Heart right ventricle (tissue), 16 donors: ENCODE results near the gene OLIG1. TPM values are rescaled to one million over a fixed set of nuclear protein-coding genes. Genes with fewer than 3 reads are reported as not detected.

ENCODE experiments used
- ATAC-seq, 8 donors: fragments of 200-7000 bp; cut with Tn5 transposase; one replicate each; pipeline ENCODE4 v1.9.1; 2020; ENCODE audit warnings: mild to moderate bottlenecking in 8 of 8, moderate library complexity in 8 of 8, moderate number of reproducible peaks in 1 of 8
- DNase-seq, 2 donors: peaks; one replicate each; pipeline ENCODE4 v3.0.0-alpha.2; 2020
- H3K27ac ChIP-seq, 10 donors: fragments of 200-600 bp; sonication (generic) in 2 of 10; one replicate each; pipeline versions ENCODE4 v1.5.0 to v1.8.0; 2020 to 2022; ENCODE audit warnings: mild to moderate bottlenecking in 3 of 10
- H3K27me3 ChIP-seq, 7 donors: fragments of 200-600 bp; one replicate each; pipeline ENCODE4 v1.8.0; 2021 to 2022; ENCODE audit warnings: mild to moderate bottlenecking in 2 of 7
- H3K36me3 ChIP-seq, 9 donors: fragments of 200-600 bp; sonication (generic) in 1 of 9; one replicate each; pipeline versions ENCODE4 v1.5.0 to v1.8.0; 2020 to 2022; ENCODE audit warnings: mild to moderate bottlenecking in 2 of 9
- H3K4me1 ChIP-seq, 9 donors: fragments of 200-600 bp; sonication (generic) in 1 of 9; one replicate each; pipeline versions ENCODE4 v1.5.0 to v1.8.0; 2020 to 2022; ENCODE audit warnings: mild to moderate bottlenecking in 4 of 9
- H3K4me3 ChIP-seq, 10 donors: fragments of 200-600 bp; sonication (generic) in 2 of 10; one replicate each; pipeline versions ENCODE4 v1.5.0 to v1.8.0; 2020 to 2022; ENCODE audit warnings: mild to moderate bottlenecking in 7 of 10, moderate library complexity in 2 of 10
- H3K9me3 ChIP-seq, 11 donors: fragments of 200-600 bp in 10 of 11; sonication (generic) in 2 of 11; one replicate each; pipeline versions ENCODE4 v1.5.0 to v1.8.0; 2013 to 2022; ENCODE audit warnings: mild to moderate bottlenecking in 2 of 11, control low read depth in 1 of 11, moderate library complexity in 1 of 11
- WGBS, 2 donors: extraction: QIAGEN DNeasy Blood & Tissue Kit; methylation state at CpG; one replicate each; pipeline ENCODE4 v1.1.7; 2013; ENCODE audit warnings: inconsistent platforms in 1 of 2; 5-methylcytosine and 5-hydroxymethylcytosine counted together
- intact Hi-C, 10 donors: fragments of 100-400 bp; cut with DNase I; formaldehyde crosslinking; loops; one replicate each; pipeline versions ENCODE4 v1.11.1 to v1.14.2; 2022
- polyA plus RNA-seq, 2 donors: library from polyadenylated mRNA; stranded (reverse); fragments of 200-250 nt; gene quantifications; one replicate each; pipeline ENCODE4 v1.2.3, GENCODE V29; 2013
- total RNA-seq, 10 donors: library from RNA; stranded (reverse); fragmentation: NEBNext Ultra II Directional in 3 of 10; extraction: Animal tissue kit (Norgen Biotek cat#: 25700) in 3 of 10; gene quantifications; one replicate each; pipeline versions ENCODE4 v1.2.1 to v1.2.4, GENCODE V29; 2021 to 2023
- TF ChIP-seq, protein P1 (sequence below), 9 donors: fragments of 200-600 bp; sonication (generic) in 2 of 9; IDR thresholded peaks; one replicate each; pipeline versions ENCODE4 v1.5.0 to v1.8.0; 2021 to 2022; ENCODE audit warnings: antibody characterized with exemption in 9 of 9, mild to moderate bottlenecking in 5 of 9, moderate library complexity in 1 of 9
- donor health status: Arrhythmogenic right ventricular cardiomyopathy.
- donor health status: ischemic (EF 13 %, LVEDD 7.1; RV severe dilation, severe dysfunction).
- donor health status: healthy with polysubstance abuse.
- donor health status: DM: no; HTN: yes; CAD: no.
- donor health status: DM: no; HTN: no; CAD: no.
- donor health status: ischemic (EF 25% LVEDD 6.9; RV normal size, moderate dysfunction).
- donor health status: ischemic (EF 25% LVEDD 5.7; RV mildly dilated, moderate dysfunction).
- donor health status: healthy.
- donor health status: DM: yes; HTN: yes; CAD: no.
- donor health status: Ischemic cardiomyopathy.
- donor health status: ischemic (EF 35%, LVEDD 5.7; RV mildly dilated, moderate dysfunction).
- donor health status: nonischemic (EF 11% LVEDD 7.7; RV severe dilation, severe dysfunction).
- donor health status: DM: yes; HTN: yes; CAD: no.
- donor health status: PGD.
- donor health status: ischemic (EF 29% LVEDD 5.4; RV normal size, mild dysfunction).
- donor health status: nonischemic (EF 23%, LVEDD 6.1; RV moderate dilation, normal function).

OLIG1 gene
- total and polyA plus RNA-seq, 12 donors, result 0.09 to 0.49 (median 0.12) TPM; not detected in 8

DNA sequence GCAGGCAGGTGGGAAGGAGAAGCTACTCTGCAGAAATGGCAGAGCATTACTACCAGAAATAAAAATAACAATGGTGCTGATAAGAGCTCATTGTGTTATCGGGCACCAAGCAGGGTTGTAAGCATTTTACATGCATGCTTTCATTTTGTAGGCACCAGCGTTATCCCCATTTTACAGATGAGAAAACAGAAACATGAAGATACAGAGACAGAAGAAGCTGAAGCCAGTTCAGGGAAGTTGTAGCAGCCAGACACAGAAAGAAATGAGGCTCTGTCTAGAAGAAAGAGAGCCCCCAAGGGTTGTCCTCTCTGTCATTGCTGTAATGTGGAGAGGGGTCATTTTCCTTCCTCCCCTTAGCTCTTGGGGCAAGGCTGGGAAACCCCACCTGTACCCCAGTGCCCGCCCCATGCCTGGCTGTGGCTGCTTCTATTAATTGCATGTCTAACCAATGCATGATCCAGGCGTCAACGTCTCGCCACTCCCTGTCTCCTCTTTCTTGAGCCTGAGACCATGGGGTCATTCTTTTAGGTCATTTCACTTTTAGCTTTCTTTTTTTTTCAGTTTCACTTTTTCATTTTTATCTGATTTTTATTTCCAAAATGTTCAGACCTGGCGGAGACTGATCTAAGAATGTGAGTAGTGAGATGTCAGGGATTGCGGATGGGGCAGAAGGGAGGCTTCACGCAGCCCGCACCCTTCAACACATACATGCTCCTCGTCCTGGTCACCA is 6.8 kb downstream of the OLIG1 start:
- no peak overlapping the region for H3K4me3 ChIP-seq
- ATAC-seq (no peak), DNase-seq (no peak)
- TF ChIP-seq, protein P1, sequence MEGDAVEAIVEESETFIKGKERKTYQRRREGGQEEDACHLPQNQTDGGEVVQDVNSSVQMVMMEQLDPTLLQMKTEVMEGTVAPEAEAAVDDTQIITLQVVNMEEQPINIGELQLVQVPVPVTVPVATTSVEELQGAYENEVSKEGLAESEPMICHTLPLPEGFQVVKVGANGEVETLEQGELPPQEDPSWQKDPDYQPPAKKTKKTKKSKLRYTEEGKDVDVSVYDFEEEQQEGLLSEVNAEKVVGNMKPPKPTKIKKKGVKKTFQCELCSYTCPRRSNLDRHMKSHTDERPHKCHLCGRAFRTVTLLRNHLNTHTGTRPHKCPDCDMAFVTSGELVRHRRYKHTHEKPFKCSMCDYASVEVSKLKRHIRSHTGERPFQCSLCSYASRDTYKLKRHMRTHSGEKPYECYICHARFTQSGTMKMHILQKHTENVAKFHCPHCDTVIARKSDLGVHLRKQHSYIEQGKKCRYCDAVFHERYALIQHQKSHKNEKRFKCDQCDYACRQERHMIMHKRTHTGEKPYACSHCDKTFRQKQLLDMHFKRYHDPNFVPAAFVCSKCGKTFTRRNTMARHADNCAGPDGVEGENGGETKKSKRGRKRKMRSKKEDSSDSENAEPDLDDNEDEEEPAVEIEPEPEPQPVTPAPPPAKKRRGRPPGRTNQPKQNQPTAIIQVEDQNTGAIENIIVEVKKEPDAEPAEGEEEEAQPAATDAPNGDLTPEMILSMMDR (IDR thresholded peaks at IDR 0.05), result no peak
- no peaks in the 10 kb centered on the region for H3K9me3 ChIP-seq
- intact Hi-C loops, result no loop called here
- H3K36me3 ChIP-seq, result no peaks in the 10 kb centered on the region
- H3K27me3 ChIP-seq, result peaks cover 3 to 86% (median 64%) of the 10 kb centered on the region in 7 donors
- no peak overlapping the region for H3K27ac ChIP-seq
- WGBS, 2 donors, result 74 to 77% methylated on average over 11 of the region's 11 CpGs
- H3K4me1 ChIP-seq, result peaks cover 0 to 6% (median 4%) of the 10 kb centered on the region in 9 donors

DNA sequence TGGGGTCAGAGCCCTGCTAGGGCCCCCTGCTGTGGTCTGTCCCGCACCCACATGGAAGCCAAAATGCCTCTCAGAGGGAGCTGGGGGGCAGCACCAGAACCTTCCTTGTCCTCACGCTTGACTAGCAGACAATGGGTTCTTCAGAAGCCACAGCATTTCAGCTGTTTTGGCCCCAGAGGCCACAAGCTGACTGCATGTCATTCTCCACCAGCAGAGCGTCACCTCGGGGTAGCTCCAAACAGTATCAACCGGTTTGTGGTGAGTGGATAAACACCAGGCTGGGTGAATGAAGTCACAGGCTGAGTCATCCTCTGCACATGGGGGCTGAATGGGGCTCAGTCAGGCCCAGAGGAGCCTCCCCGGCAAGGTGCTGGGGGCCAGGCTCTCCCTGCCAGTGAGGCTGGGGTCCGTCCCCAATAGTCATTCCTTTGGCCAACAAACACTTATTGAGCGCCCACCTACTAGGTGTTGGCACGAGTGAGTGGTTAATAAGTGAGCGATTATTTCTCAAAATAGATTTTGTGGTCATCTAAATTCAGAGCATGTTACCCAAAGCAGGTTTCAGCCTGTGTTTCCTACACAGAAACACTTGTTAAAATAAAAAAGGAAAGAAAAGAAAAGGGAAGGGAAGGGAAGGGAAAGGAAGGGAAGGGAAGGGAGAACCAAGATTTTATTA is 9.1 kb downstream of the OLIG1 start:
- no peaks in the 10 kb centered on the region for H3K36me3 ChIP-seq
- no peak for DNase-seq
- 65 to 66% methylated on average over 10 of the region's 10 CpGs for WGBS, 2 donors
- no peaks in the 10 kb centered on the region for H3K9me3 ChIP-seq
- no peak overlapping the region for H3K27ac ChIP-seq
- no peak for ATAC-seq
- TF ChIP-seq, protein P1 (IDR thresholded peaks at IDR 0.05), result no peak
- no peak overlapping the region for H3K4me3 ChIP-seq
- intact Hi-C loops, result no loop called here
- peaks cover 0 to 63% (median 41%) of the 10 kb centered on the region in 7 donors for H3K27me3 ChIP-seq
- no peaks in the 10 kb centered on the region for H3K4me1 ChIP-seq

DNA sequence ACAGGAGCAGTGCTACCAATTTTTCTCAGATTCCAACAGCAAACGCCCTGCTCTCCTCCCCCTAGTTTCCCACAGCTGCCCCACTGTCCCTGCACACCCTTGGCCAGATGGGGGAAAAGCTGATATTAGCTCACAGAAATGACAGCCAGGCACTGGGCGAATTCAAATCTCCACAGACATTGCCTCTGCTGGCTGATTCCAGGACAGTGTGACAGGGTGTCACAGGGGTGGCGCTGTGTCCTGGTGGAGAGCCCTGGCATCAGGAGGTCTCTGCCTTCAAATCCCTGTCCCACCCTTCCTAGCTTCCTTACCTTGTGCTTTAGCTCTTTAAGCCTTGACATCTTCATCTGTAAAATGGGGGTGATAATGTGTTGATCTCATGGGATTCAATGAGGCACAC is 10.4 kb downstream of the OLIG1 start:
- intact Hi-C loops, result no loop called here
- Histone ChIP-seq H3K27ac (no peak overlapping the region), H3K9me3 (no peaks in the 10 kb centered on the region), H3K27me3 (peaks cover 0 to 61% (median 32%) of the 10 kb centered on the region in 7 donors), H3K4me1 (no peaks in the 10 kb centered on the region), H3K4me3 (no peak overlapping the region), H3K36me3 (no peaks in the 10 kb centered on the region)
- DNase-seq, result no peak
- no peak for ATAC-seq
- TF ChIP-seq, protein P1 (IDR thresholded peaks at IDR 0.05), result no peak
- 79 to 82% methylated on average over 3 of the region's 3 CpGs for WGBS, 2 donors

DNA sequence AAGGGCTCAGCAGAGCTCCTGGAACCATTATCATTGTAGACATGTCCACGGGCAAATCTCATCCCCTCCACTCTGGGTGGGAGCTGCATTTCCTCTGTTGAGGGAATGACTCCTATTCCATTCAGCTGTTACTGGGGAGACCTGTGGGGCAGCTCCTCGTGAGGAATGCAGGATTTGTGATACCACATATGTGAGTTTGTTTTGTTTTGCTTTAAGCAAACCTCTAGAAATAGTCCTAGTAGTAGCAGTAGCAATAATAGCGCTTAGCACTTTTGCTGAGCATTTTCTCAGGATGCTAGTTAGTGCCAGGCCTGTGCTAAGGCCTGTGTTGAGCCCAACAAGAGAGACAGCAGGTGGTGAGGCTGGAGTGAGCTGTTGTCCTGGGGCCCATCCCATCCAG is 10.8 kb downstream of the OLIG1 start:
- DNase-seq, result no peak
- Histone ChIP-seq H3K4me1 (no peaks in the 10 kb centered on the region), H3K9me3 (no peaks in the 10 kb centered on the region), H3K27me3 (peaks cover 0 to 61% (median 31%) of the 10 kb centered on the region in 7 donors), H3K36me3 (no peaks in the 10 kb centered on the region), H3K27ac (no peak overlapping the region), H3K4me3 (no peak overlapping the region)
- 70 to 72% methylated on average over 3 of the region's 3 CpGs for WGBS, 2 donors
- no peak for ATAC-seq
- TF ChIP-seq, protein P1 (IDR thresholded peaks at IDR 0.05), result no peak
- intact Hi-C loops, result no loop called here
